Midbrain (tissue), 1 donor: ENCODE data around the gene ANTXRL.
"Not testable (repeated sequence)": the region's sequence is repeated elsewhere in the genome, so short reads cannot be mapped to it uniquely, and the experiment has no call there.

ENCODE experiments used
- DNase-seq: peaks from one replicate; lab custom pipeline; 2025; lab: John Stamatoyannopoulos, UW

ANTXRL gene

GRCh38 chr10:46330894-46331293, 44.1 kb downstream of the ANTXRL start:
- DNase-seq = no peak

GRCh38 chr10:46365484-46365883, 78.7 kb downstream of the ANTXRL start:
- not testable (repeated sequence) for DNase-seq

GRCh38 chr10:46367209-46367608, 80.4 kb downstream of the ANTXRL start:
- not testable (repeated sequence) for DNase-seq

GRCh38 chr10:46367666-46368240, 81.0 kb downstream of the ANTXRL start:
- DNase-seq = not testable (repeated sequence)

- not testable (repeated sequence) for DNase-seq
Measured at GRCh38 chr10:46368956-46369355, 82.2 kb downstream of the ANTXRL start.

- DNase-seq = not testable (repeated sequence)
Measured at GRCh38 chr10:46374410-46374809, 87.6 kb downstream of the ANTXRL start.

- DNase-seq = not testable (repeated sequence)
Measured at GRCh38 chr10:46375406-46375805, 88.6 kb downstream of the ANTXRL start, which contains the start of gene ANXA8L1. ANXA8L1 (plus strand) TSS chr10:46375776; CDS start chr10:46375852, 76 bp downstream.

- DNase-seq = not testable (repeated sequence)
Measured at GRCh38 chr10:46377022-46377421, 90.2 kb downstream of the ANTXRL start.

GRCh38 chr10:46377651-46378050, 90.9 kb downstream of the ANTXRL start:
- DNase-seq = not testable (repeated sequence)

GRCh38 chr10:46378108-46378507, 91.3 kb downstream of the ANTXRL start:
- DNase-seq = not testable (repeated sequence)

GRCh38 chr10:46379233-46379848, 92.5 kb downstream of the ANTXRL start:
- not testable (repeated sequence) for DNase-seq
